H9 (cell line): ENCODE data around the gene DPP6. TPM values are rescaled to one million over a fixed set of nuclear protein-coding genes. Genes with fewer than 3 reads are reported as not detected.

Experiments used
- DNase-seq: peaks from one replicate; pipeline ENCODE4 v3.0.0-alpha.2; 2017
- H2AFZ ChIP-seq: one replicate; pipeline ENCODE4 v1.6.1; 2013; ENCODE audit warnings: mild to moderate bottlenecking, low read length, control low read depth, moderate library complexity
- H2AK5ac ChIP-seq: 2 replicates; pipeline ENCODE4 v1.6.1; 2013; ENCODE audit warnings: low read length, control low read depth, mixed read lengths; ENCODE audit not compliant: insufficient read length
- H2BK120ac ChIP-seq: one replicate; pipeline ENCODE4 v1.6.1; 2013; ENCODE audit warnings: low read depth, mild to moderate bottlenecking, low read length, control low read depth, inconsistent platforms; ENCODE audit not compliant: poor library complexity, severe bottlenecking
- H2BK12ac ChIP-seq: 2 replicates; pipeline ENCODE4 v1.6.1; 2013; ENCODE audit warnings: low read length, control low read depth, mixed read lengths, low read depth; ENCODE audit not compliant: insufficient read length
- H2BK15ac ChIP-seq: 2 replicates; pipeline ENCODE4 v1.6.1; 2013; ENCODE audit warnings: low read depth, low read length, control low read depth
- H2BK20ac ChIP-seq: one replicate; pipeline ENCODE4 v1.6.1; 2013; ENCODE audit warnings: low read depth, mild to moderate bottlenecking, low read length, control low read depth, inconsistent platforms; ENCODE audit not compliant: poor library complexity, severe bottlenecking
- H2BK5ac ChIP-seq: 2 replicates; pipeline ENCODE4 v1.6.1; 2013; ENCODE audit warnings: low read length, control low read depth, mixed read lengths; ENCODE audit not compliant: insufficient read length
- H3K14ac ChIP-seq: 2 replicates; pipeline ENCODE4 v1.6.1; 2013; ENCODE audit warnings: low read length, control low read depth; ENCODE audit not compliant: insufficient read depth
- H3K18ac ChIP-seq: 2 replicates; pipeline ENCODE4 v1.6.1; 2013; ENCODE audit warnings: low read depth, mild to moderate bottlenecking, mixed read lengths, low read length, control low read depth; ENCODE audit not compliant: insufficient read length
- H3K23ac ChIP-seq: 2 replicates; pipeline ENCODE4 v1.6.1; 2013; ENCODE audit warnings: low read length, control low read depth, mixed read lengths, low read depth; ENCODE audit not compliant: insufficient read length
- H3K23me2 ChIP-seq: 2 replicates; pipeline ENCODE4 v1.6.1; 2013; ENCODE audit warnings: low read depth, mild to moderate bottlenecking, mixed read lengths, low read length, control low read depth; ENCODE audit not compliant: insufficient read length, poor library complexity, severe bottlenecking
- H3K27ac ChIP-seq: 2 replicates; pipeline ENCODE4 v1.5.1; 2013; ENCODE audit warnings: low read length, control low read depth, mixed read lengths, low read depth; ENCODE audit not compliant: insufficient read length
- H3K27me3 ChIP-seq: 2 replicates; pipeline ENCODE4 v1.6.1; 2013; ENCODE audit warnings: low read length, control low read depth, inconsistent platforms; ENCODE audit not compliant: insufficient read depth
- H3K4ac ChIP-seq: 2 replicates; pipeline ENCODE4 v1.6.1; 2013; ENCODE audit warnings: low read depth, mild to moderate bottlenecking, control low read depth, inconsistent platforms, low read length, moderate library complexity
- H3K4me1 ChIP-seq: 2 replicates; pipeline ENCODE4 v1.6.1; 2013; ENCODE audit warnings: low read length, control low read depth, inconsistent platforms; ENCODE audit not compliant: insufficient read depth
- H3K4me2 ChIP-seq: 2 replicates; pipeline ENCODE4 v1.6.1; 2013; ENCODE audit warnings: low read length, control low read depth, mixed read lengths; ENCODE audit not compliant: insufficient read length, insufficient read depth
- H3K56ac ChIP-seq: 2 replicates; pipeline ENCODE4 v1.6.1; 2013; ENCODE audit warnings: low read depth, mild to moderate bottlenecking, mixed read lengths, low read length, control low read depth; ENCODE audit not compliant: insufficient read length
- H3K79me1 ChIP-seq: 2 replicates; pipeline ENCODE4 v1.6.1; 2013; ENCODE audit warnings: low read depth, mild to moderate bottlenecking, moderate library complexity, low read length, control low read depth, inconsistent platforms; ENCODE audit not compliant: insufficient read depth, poor library complexity, severe bottlenecking
- H3K79me2 ChIP-seq: 2 replicates; pipeline ENCODE4 v1.6.1; 2013; ENCODE audit warnings: low read length, control low read depth, inconsistent platforms; ENCODE audit not compliant: insufficient read depth
- H3K9ac ChIP-seq: 2 replicates; pipeline ENCODE4 v1.6.1; 2013; ENCODE audit warnings: low read length, control low read depth, mixed read lengths; ENCODE audit not compliant: insufficient read length; ENCODE audit errors: extremely low read depth
- H3K9me3 ChIP-seq: one replicate; pipeline ENCODE4 v1.6.1; 2013; ENCODE audit warnings: low read depth, low read length, inconsistent platforms; ENCODE audit not compliant: control insufficient read depth
- H3T11ph ChIP-seq: one replicate; pipeline ENCODE4 v1.6.1; 2013; ENCODE audit warnings: mild to moderate bottlenecking, low read length, control low read depth, inconsistent platforms
- H4K20me1 ChIP-seq: one replicate; pipeline ENCODE4 v1.6.1; 2013; ENCODE audit not compliant: control insufficient read depth, insufficient read length, insufficient read depth
- H4K5ac ChIP-seq: 2 replicates; pipeline ENCODE4 v1.6.1; 2013; ENCODE audit warnings: low read depth, mild to moderate bottlenecking, mixed read lengths, low read length, control low read depth; ENCODE audit not compliant: insufficient read length
- H4K8ac ChIP-seq: replicated peaks from 2 replicates; pipeline ENCODE4 v1.6.1; 2013; ENCODE audit warnings: low read length, control low read depth, mixed read lengths, low read depth; ENCODE audit not compliant: insufficient read length
- H4K91ac ChIP-seq: 2 replicates; pipeline ENCODE4 v1.6.1; 2013; ENCODE audit warnings: low read depth, mild to moderate bottlenecking, moderate library complexity, mixed read lengths, low read length, control low read depth; ENCODE audit not compliant: insufficient read length
- H3K27ac Mint-ChIP-seq, 3 experiments: 2 replicates in 2 of 3; 3 replicates in 1 of 3; pipeline ENCODE4 v1.8.0; 2020 to 2021; ENCODE audit warnings: mixed read lengths in 3 of 3, mild to moderate bottlenecking in 1 of 3, moderate library complexity in 1 of 3
- H3K27me3 Mint-ChIP-seq: 2 replicates; pipeline ENCODE4 v1.8.0; 2021; ENCODE audit warnings: low read depth, mild to moderate bottlenecking, moderate library complexity, mixed read lengths
- H3K36me3 Mint-ChIP-seq, 3 experiments: 2 replicates in 2 of 3; 3 replicates in 1 of 3; pipeline ENCODE4 v1.8.0; 2020 to 2021; ENCODE audit warnings: low read depth in 3 of 3, mixed read lengths in 3 of 3; ENCODE audit not compliant: insufficient read depth in 1 of 3
- H3K4me1 Mint-ChIP-seq, 2 experiments: 2 replicates each; pipeline ENCODE4 v1.8.0; 2020; ENCODE audit warnings: mixed read lengths in 2 of 2
- H3K4me3 Mint-ChIP-seq, 2 experiments: 2 replicates in 1 of 2; 3 replicates in 1 of 2; pipeline ENCODE4 v1.8.0; 2020 to 2021; ENCODE audit warnings: mild to moderate bottlenecking in 2 of 2, mixed read lengths in 2 of 2, moderate library complexity in 1 of 2
- H3K9me3 Mint-ChIP-seq, 2 experiments: 2 replicates in 1 of 2; 3 replicates in 1 of 2; pipeline ENCODE4 v1.8.0; 2020; ENCODE audit warnings: mild to moderate bottlenecking in 2 of 2, mixed read lengths in 2 of 2, moderate library complexity in 1 of 2
- WGBS: extraction: QIAGEN DNeasy Blood & Tissue Kit; methylation state at CpG from one replicate; pipeline ENCODE4 v1.1.7; 2013; ENCODE audit warnings: missing lambda C conversion rate, low lambda C conversion rate, mixed read lengths; ENCODE audit not compliant: insufficient read length; ENCODE audit errors: extremely low coverage; 5-methylcytosine and 5-hydroxymethylcytosine counted together
- total RNA-seq: library from RNA; stranded (reverse); gene quantifications from 2 replicates; pipeline ENCODE4 v1.2.1, GENCODE V29; 2021
- TF ChIP-seq, protein P1 (sequence below): fragments of 200-600 bp; sonication (generic); conservative IDR thresholded peaks from 3 replicates; pipeline ENCODE4 v1.8.0; 2021; ENCODE audit warnings: antibody characterized with exemption, mild to moderate bottlenecking

The DPP6 gene
- total RNA-seq, 1 experiment from 2014 or later = 4.5 TPM

DNA sequence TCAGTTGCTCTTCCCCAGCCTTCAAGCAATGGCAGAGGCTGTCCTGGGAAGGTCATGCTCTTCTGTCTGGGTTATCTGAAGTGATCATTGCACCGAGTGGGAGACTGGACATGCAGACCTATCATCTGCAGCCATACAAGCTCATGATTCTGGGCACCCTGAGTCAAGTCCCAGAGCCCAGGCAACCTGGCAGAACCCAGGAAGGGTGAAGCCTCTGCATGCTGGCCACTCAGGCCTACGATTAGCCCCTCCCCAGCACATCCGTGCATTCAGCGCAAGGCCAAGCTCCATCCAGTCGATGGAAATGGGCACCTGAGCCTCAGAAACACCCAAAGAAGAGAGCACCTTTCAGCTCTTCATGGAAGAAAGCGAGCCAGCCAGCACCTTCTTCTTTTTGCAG lies 688.9 kb downstream of the DPP6 start:
- Histone ChIP-seq H4K5ac (no peak overlapping the region), H3K27ac (no peak overlapping the region), H3K14ac (no peak overlapping the region; the same call in 1 of the 2 replicates), H2BK5ac (no peak overlapping the region), H2AFZ (no peak overlapping the region), H2BK15ac (no peak overlapping the region), H3K23me2 (no peaks in the 10 kb centered on the region), H3K56ac (no peak overlapping the region), H3K4me1 (peaks cover 6% of the 10 kb centered on the region; the same call in 1 of the 2 replicates), H3K9ac (no peak overlapping the region), H3K79me1 (no peaks in the 10 kb centered on the region), H3K79me2 (no peaks in the 10 kb centered on the region), H2BK20ac (no peak overlapping the region), H4K8ac (no peak overlapping the region), H2BK12ac (no peak overlapping the region), H3K27me3 (no peaks in the 10 kb centered on the region), H4K20me1 (no peaks in the 10 kb centered on the region), H3T11ph (no peak overlapping the region), H3K9me3 (no peaks in the 10 kb centered on the region), H3K4ac (no peak overlapping the region), H3K23ac (no peak overlapping the region), H2BK120ac (no peak overlapping the region), H2AK5ac (no peak overlapping the region), H4K91ac (no peak overlapping the region), H3K4me2 (no peak overlapping the region), H3K18ac (no peak overlapping the region)
- Mint-ChIP-seq H3K4me1 (peaks cover 16 to 17% of the 10 kb centered on the region in 2 experiments), H3K4me3 (no peak overlapping the region), H3K9me3 (no peaks in the 10 kb centered on the region), H3K27ac (no peak overlapping the region), H3K36me3 (no peaks in the 10 kb centered on the region), H3K27me3 (peaks cover 6% of the 10 kb centered on the region; the same call in 1 of the 2 replicates)
- TF ChIP-seq, protein P1, sequence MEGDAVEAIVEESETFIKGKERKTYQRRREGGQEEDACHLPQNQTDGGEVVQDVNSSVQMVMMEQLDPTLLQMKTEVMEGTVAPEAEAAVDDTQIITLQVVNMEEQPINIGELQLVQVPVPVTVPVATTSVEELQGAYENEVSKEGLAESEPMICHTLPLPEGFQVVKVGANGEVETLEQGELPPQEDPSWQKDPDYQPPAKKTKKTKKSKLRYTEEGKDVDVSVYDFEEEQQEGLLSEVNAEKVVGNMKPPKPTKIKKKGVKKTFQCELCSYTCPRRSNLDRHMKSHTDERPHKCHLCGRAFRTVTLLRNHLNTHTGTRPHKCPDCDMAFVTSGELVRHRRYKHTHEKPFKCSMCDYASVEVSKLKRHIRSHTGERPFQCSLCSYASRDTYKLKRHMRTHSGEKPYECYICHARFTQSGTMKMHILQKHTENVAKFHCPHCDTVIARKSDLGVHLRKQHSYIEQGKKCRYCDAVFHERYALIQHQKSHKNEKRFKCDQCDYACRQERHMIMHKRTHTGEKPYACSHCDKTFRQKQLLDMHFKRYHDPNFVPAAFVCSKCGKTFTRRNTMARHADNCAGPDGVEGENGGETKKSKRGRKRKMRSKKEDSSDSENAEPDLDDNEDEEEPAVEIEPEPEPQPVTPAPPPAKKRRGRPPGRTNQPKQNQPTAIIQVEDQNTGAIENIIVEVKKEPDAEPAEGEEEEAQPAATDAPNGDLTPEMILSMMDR = no peak
- no CpG with 5 or more reads among the region's 6 CpGs for WGBS
- DNase-seq = no peak
